Mesendoderm (in vitro differentiated cells): ENCODE data around the gene ENC1.

Experiments used
- DNase-seq: peaks from one replicate; pipeline ENCODE4 v3.0.0; 2013
- H2AK5ac ChIP-seq: 2 replicates; pipeline ENCODE4 v1.6.1; 2013; ENCODE audit warnings: low read length, inconsistent platforms
- H2BK120ac ChIP-seq: 2 replicates; pipeline ENCODE4 v1.6.1; 2013; ENCODE audit warnings: low read depth, mild to moderate bottlenecking, low read length, moderate library complexity, mixed read lengths
- H2BK15ac ChIP-seq: replicated peaks from 2 replicates; pipeline ENCODE4 v1.6.1; 2013; ENCODE audit warnings: low read depth, mild to moderate bottlenecking, moderate library complexity
- H2BK5ac ChIP-seq: 2 replicates; pipeline ENCODE4 v1.6.1; 2013; ENCODE audit warnings: low read length, inconsistent platforms
- H3K18ac ChIP-seq: 2 replicates; pipeline ENCODE4 v1.6.1; 2013; ENCODE audit warnings: mild to moderate bottlenecking, low read length, mixed read lengths
- H3K23ac ChIP-seq: one replicate; pipeline ENCODE4 v1.6.1; 2013; ENCODE audit warnings: low read length
- H3K27ac ChIP-seq: 2 replicates; pipeline ENCODE4 v1.5.1; 2013; ENCODE audit warnings: low read depth, mild to moderate bottlenecking, inconsistent platforms, low read length, moderate library complexity
- H3K27me3 ChIP-seq: 2 replicates; pipeline ENCODE4 v1.6.1; 2013; ENCODE audit warnings: low read length, control low read depth, mild to moderate bottlenecking, inconsistent platforms; ENCODE audit not compliant: insufficient read depth, poor library complexity
- H3K36me3 ChIP-seq: 2 replicates; pipeline ENCODE4 v1.6.1; 2013; ENCODE audit warnings: low read length, inconsistent platforms; ENCODE audit not compliant: control insufficient read depth, insufficient read depth
- H3K4ac ChIP-seq: one replicate; pipeline ENCODE4 v1.6.1; 2013; ENCODE audit warnings: low read depth, mild to moderate bottlenecking, low read length, moderate library complexity
- H3K4me1 ChIP-seq: 2 replicates; pipeline ENCODE4 v1.6.1; 2013; ENCODE audit warnings: low read depth, low read length, inconsistent platforms; ENCODE audit not compliant: control insufficient read depth
- H3K4me2 ChIP-seq: 2 replicates; pipeline ENCODE4 v1.6.1; 2013; ENCODE audit warnings: low read length
- H3K4me3 ChIP-seq: 2 replicates; pipeline ENCODE4 v1.5.1; 2013; ENCODE audit warnings: mild to moderate bottlenecking, low read length
- H3K56ac ChIP-seq: one replicate; pipeline ENCODE4 v1.6.1; 2013; ENCODE audit warnings: low read length
- H3K79me1 ChIP-seq: 2 replicates; pipeline ENCODE4 v1.6.1; 2013; ENCODE audit warnings: low read length, inconsistent platforms
- H3K79me2 ChIP-seq: 2 replicates; pipeline ENCODE4 v1.6.1; 2013; ENCODE audit warnings: mild to moderate bottlenecking, low read length; ENCODE audit not compliant: control insufficient read depth, insufficient read depth
- H3K9ac ChIP-seq: 2 replicates; pipeline ENCODE4 v1.6.1; 2013; ENCODE audit warnings: low read length, inconsistent platforms
- H4K5ac ChIP-seq: one replicate; pipeline ENCODE4 v1.6.1; 2013; ENCODE audit warnings: low read length
- H4K8ac ChIP-seq: one replicate; pipeline ENCODE4 v1.6.1; 2013; ENCODE audit warnings: low read depth, mild to moderate bottlenecking, control low read depth, low read length, moderate library complexity
- WGBS: extraction: QIAGEN DNeasy Blood & Tissue Kit; methylation state at CpG from one replicate; pipeline ENCODE4 v1.1.7; 2013; ENCODE audit warnings: low lambda C conversion rate, missing lambda C conversion rate; ENCODE audit not compliant: insufficient coverage; ENCODE audit errors: extremely low coverage; 5-methylcytosine and 5-hydroxymethylcytosine counted together

The ENC1 gene

DNA sequence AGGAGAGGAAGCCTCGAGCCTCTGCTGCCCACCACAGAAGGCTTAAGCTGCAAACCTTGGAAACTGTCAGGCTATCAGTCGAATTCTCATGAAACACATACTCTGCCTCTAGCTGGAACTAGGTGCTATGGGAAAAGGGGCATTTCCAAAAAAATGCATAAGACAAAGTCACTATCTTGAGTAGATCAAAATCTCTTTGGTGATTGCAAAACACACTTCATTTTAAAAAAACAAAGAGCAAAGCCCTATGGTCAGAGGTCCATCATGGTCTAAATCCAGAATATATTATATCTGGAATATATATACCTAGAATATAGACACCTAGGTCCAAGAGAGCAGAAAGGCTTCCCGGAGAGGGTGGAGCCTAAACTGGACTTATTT lies 59.8 kb downstream of the ENC1 start:
- H3K4ac ChIP-seq: no peak overlapping the region
- no peaks in the 10 kb centered on the region for H3K36me3 ChIP-seq
- H3K18ac ChIP-seq: no peak overlapping the region
- no peak overlapping the region for H2BK5ac ChIP-seq
- no peaks in the 10 kb centered on the region for H3K27me3 ChIP-seq
- H2BK120ac ChIP-seq: no peak overlapping the region
- H2AK5ac ChIP-seq: no peak overlapping the region
- H3K56ac ChIP-seq: no peak overlapping the region
- H3K79me1 ChIP-seq: no peaks in the 10 kb centered on the region
- H4K5ac ChIP-seq: no peak overlapping the region
- H3K4me3 ChIP-seq: no peak overlapping the region
- no peak overlapping the region for H3K23ac ChIP-seq
- H2BK15ac ChIP-seq: no peak overlapping the region
- H3K4me2 ChIP-seq: no peak overlapping the region
- no peaks in the 10 kb centered on the region for H3K4me1 ChIP-seq
- DNase-seq: no peak
- no peak overlapping the region for H4K8ac ChIP-seq
- WGBS: no CpG with 5 or more reads among the region's 3 CpGs
- H3K27ac ChIP-seq: no peak overlapping the region
- H3K9ac ChIP-seq: no peak overlapping the region
- no peaks in the 10 kb centered on the region for H3K79me2 ChIP-seq

DNA sequence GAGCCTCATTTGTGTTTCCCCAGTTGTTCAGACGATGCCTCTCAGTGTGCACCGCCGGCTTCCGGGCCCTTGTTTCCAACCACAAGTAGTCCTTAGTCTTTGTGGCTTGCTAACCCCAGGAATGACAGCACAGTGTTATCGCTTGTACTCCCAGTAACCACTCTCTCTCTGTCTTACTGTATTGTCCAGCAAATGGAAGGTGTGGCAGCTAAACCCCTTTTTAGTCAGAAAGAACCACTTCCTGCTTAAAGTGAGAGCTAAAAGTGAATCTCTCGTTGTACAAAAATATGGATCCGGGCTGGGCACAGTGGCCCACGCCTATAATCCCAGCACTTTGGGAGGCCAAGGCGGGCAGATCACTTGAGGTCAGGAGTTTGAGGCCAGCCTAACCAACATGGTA lies 61.3 kb downstream of the ENC1 start:
- no peak overlapping the region for H3K18ac ChIP-seq
- WGBS: no CpG with 5 or more reads among the region's 9 CpGs
- no peak overlapping the region for H2BK15ac ChIP-seq
- H4K8ac ChIP-seq: no peak overlapping the region
- H3K4me3 ChIP-seq: no peak overlapping the region
- no peak overlapping the region for H3K9ac ChIP-seq
- H2BK120ac ChIP-seq: no peak overlapping the region
- H3K36me3 ChIP-seq: no peaks in the 10 kb centered on the region
- H2BK5ac ChIP-seq: no peak overlapping the region
- no peaks in the 10 kb centered on the region for H3K4me1 ChIP-seq
- H3K27me3 ChIP-seq: no peaks in the 10 kb centered on the region
- no peak overlapping the region for H3K27ac ChIP-seq
- no peak overlapping the region for H2AK5ac ChIP-seq
- H4K5ac ChIP-seq: no peak overlapping the region
- no peak for DNase-seq
- H3K23ac ChIP-seq: no peak overlapping the region
- H3K56ac ChIP-seq: no peak overlapping the region
- no peaks in the 10 kb centered on the region for H3K79me1 ChIP-seq
- H3K79me2 ChIP-seq: no peaks in the 10 kb centered on the region
- no peak overlapping the region for H3K4me2 ChIP-seq
- no peak overlapping the region for H3K4ac ChIP-seq

DNA sequence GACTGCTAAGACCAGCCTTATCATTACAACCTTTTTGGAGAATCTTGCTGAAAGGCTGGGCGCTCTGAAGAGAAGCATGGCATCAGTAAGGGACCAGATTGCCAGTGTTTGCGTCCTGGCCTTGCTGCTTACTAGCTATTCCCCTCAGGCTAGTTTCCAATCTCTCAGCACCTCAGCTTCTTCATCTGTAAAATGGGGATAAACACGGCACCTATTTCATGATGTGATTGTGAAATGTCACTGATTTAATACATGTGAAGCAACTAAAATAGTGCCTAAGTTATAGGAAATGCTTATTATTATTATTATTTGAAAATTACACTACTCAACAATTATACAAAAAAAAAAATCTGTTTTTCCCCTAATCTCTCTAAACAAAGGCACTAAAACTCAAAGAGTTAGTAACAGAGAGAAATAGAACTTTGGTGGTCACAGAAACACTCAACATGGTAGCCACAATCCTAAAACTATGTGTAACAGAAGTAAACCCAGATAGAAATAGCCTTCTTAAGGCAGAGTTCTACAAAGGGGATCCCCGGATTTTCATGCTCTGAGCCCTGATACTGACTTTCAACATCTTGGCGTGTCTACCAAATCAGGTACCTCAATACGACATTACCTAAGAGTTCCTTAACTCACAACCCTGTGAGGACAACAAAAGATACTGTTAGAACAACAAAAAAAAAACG lies 62.0 kb downstream of the ENC1 start:
- Histone ChIP-seq H3K4me3 (no peak overlapping the region), H4K8ac (no peak overlapping the region), H3K4me1 (no peaks in the 10 kb centered on the region), H3K18ac (no peak overlapping the region), H2AK5ac (no peak overlapping the region), H2BK120ac (no peak overlapping the region), H3K79me2 (no peaks in the 10 kb centered on the region), H3K4me2 (no peak overlapping the region), H3K36me3 (no peaks in the 10 kb centered on the region), H3K27me3 (no peaks in the 10 kb centered on the region), H3K9ac (no peak overlapping the region), H2BK5ac (no peak overlapping the region), H2BK15ac (no peak overlapping the region), H3K4ac (no peak overlapping the region), H3K23ac (no peak overlapping the region), H3K79me1 (no peaks in the 10 kb centered on the region), H3K56ac (no peak overlapping the region), H4K5ac (no peak overlapping the region), H3K27ac (no peak overlapping the region)
- WGBS: no CpG with 5 or more reads among the region's 7 CpGs
- no peak for DNase-seq
